ENCODE results near the gene CYTH1.

DNA sequence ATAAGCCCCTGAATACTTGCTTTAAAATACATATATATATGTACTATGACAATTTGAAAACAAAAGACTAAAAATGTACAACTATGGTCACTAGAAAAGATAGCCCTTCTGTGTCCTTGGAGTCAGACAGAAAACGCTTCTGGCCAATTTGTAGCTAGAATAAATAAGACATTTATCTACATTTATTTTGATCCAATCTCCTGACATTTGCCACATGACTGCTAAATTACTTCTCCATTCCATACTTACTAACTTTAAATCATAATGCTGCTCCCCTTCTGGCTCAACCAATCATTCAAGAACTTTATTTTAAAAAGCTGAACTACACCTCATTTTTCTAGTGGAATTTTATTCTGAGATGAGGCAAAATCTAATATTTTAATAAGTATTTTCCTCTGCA is 65.8 kb downstream of the CYTH1 start:
- TF ChIP-seq PATZ1 (CRISPR knock-in tag; IDR thresholded peaks at IDR 0.05; ENCODE audit: borderline replicate concordance) = no peak
- TF ChIP-seq GLIS3 (CRISPR knock-in tag; IDR thresholded peaks at IDR 0.05) = no peak
- no peak for TF ChIP-seq OSR1 (CRISPR knock-in tag; IDR thresholded peaks at IDR 0.05)
- TF ChIP-seq ARNTL (CRISPR knock-in tag; IDR thresholded peaks at IDR 0.05; ENCODE audit: borderline replicate concordance, low read depth) = no peak
- TF ChIP-seq SNAI2 (CRISPR knock-in tag; IDR thresholded peaks at IDR 0.05) = no peak
- no peak for TF ChIP-seq ZC3H10 (CRISPR knock-in tag; IDR thresholded peaks at IDR 0.05)
- TF ChIP-seq ZNF8 (CRISPR knock-in tag; IDR thresholded peaks at IDR 0.05) = no peak
- peak; percentile 63 for TF ChIP-seq ISL1 (CRISPR knock-in tag; IDR thresholded peaks at IDR 0.05)
- no peak for TF ChIP-seq ZFP3 (CRISPR knock-in tag; IDR thresholded peaks at IDR 0.05)
- TF ChIP-seq RARB (CRISPR knock-in tag; IDR thresholded peaks at IDR 0.05) = no peak
- no peak for TF ChIP-seq CSDC2 (CRISPR knock-in tag; IDR thresholded peaks at IDR 0.05)
- TF ChIP-seq, protein P1, sequence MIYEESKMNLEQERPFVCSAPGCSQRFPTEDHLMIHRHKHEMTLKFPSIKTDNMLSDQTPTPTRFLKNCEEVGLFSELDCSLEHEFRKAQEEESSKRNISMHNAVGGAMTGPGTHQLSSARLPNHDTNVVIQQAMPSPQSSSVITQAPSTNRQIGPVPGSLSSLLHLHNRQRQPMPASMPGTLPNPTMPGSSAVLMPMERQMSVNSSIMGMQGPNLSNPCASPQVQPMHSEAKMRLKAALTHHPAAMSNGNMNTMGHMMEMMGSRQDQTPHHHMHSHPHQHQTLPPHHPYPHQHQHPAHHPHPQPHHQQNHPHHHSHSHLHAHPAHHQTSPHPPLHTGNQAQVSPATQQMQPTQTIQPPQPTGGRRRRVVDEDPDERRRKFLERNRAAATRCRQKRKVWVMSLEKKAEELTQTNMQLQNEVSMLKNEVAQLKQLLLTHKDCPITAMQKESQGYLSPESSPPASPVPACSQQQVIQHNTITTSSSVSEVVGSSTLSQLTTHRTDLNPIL (CRISPR knock-in tag; IDR thresholded peaks at IDR 0.05; ENCODE audit: low read depth) = no peak

All from SK-N-SH treated with all-trans-retinoic acid at 6 μM for 48 hours (cell line).